HEK293 (cell line): ENCODE measurements around the gene DBX1.

Source experiments
- CTCF ChIA-PET: fragments of 350-600 bp; formaldehyde crosslinking; extraction: SDS; loops from one replicate; lab custom pipeline; 2021; ENCODE audit warnings: antibody characterized with exemption; lab: Yijun Ruan, JAX
- POLR2A ChIA-PET: fragments of 300-600 bp; formaldehyde crosslinking; extraction: SDS; loops from one replicate; lab custom pipeline; 2020; ENCODE audit warnings: antibody characterized with exemption, inconsistent platforms; lab: Yijun Ruan, JAX
- H3K27ac ChIP-seq: fragments of 200-500 bp; sonication (Bioruptor generic); 2 replicates; pipeline ENCODE4 v1.5.1; 2014; ENCODE audit warnings: low read depth, low read length, control low read depth, inconsistent platforms; ENCODE audit errors: extremely low read depth
- H3K36me3 ChIP-seq, 2 experiments: fragments of 200-500 bp in 1 of 2; sonication (Bioruptor generic) in 1 of 2; 1 replicate in 1 of 2; 2 replicates in 1 of 2; pipeline ENCODE4 v1.5.1; 2014 to 2017; ENCODE audit warnings: inconsistent platforms in 2 of 2, low read length in 2 of 2; ENCODE audit not compliant: control insufficient read depth in 2 of 2, insufficient read depth in 1 of 2
- H3K4me1 ChIP-seq: fragments of 200-500 bp; sonication (Bioruptor generic); 2 replicates; pipeline ENCODE4 v1.5.1; 2014; ENCODE audit warnings: mild to moderate bottlenecking, low read length, inconsistent platforms; ENCODE audit not compliant: control insufficient read depth, insufficient read depth
- H3K4me3 ChIP-seq: 2 replicates; pipeline ENCODE4 v1.5.1; 2011; ENCODE audit warnings: low read depth, mild to moderate bottlenecking, control low read depth, low read length, moderate library complexity
- H3K9me3 ChIP-seq: fragments of 200-500 bp; sonication (Bioruptor generic); 2 replicates; pipeline ENCODE4 v1.5.1; 2014; ENCODE audit warnings: low read depth, low read length, inconsistent platforms; ENCODE audit not compliant: control insufficient read depth, insufficient read depth
- BCL11B ChIP-seq: fragments of 450-650 bp; formaldehyde crosslinking; IDR thresholded peaks from 2 replicates; pipeline ENCODE4 v1.5.1; 2016; ENCODE audit warnings: low read depth, missing biosample characterization, missing genetic modification characterization
- KLF9 ChIP-seq: fragments of 450-650 bp; formaldehyde crosslinking; IDR thresholded peaks from 2 replicates; pipeline ENCODE4 v1.5.1; 2016; ENCODE audit warnings: missing biosample characterization, missing genetic modification characterization, low read depth
- SCRT2 ChIP-seq: fragments of 450-650 bp; formaldehyde crosslinking; IDR thresholded peaks from 2 replicates; pipeline ENCODE4 v1.5.1; 2016; ENCODE audit warnings: missing biosample characterization, missing genetic modification characterization
- WT1 ChIP-seq: fragments of 450-650 bp; formaldehyde crosslinking; IDR thresholded peaks from 2 replicates; pipeline ENCODE4 v1.5.1; 2016; ENCODE audit warnings: missing biosample characterization, missing genetic modification characterization
- ZNF23 ChIP-seq: fragments of 450-650 bp; formaldehyde crosslinking; IDR thresholded peaks from 2 replicates; pipeline ENCODE4 v1.5.1; 2016; ENCODE audit warnings: missing biosample characterization, missing genetic modification characterization, borderline replicate concordance
- ZNF510 ChIP-seq: fragments of 450-650 bp; formaldehyde crosslinking; IDR thresholded peaks from 2 replicates; pipeline ENCODE4 v1.5.1; 2018; ENCODE audit warnings: mild to moderate bottlenecking, missing genetic modification characterization, missing biosample characterization; ENCODE audit not compliant: insufficient replicate concordance
- ZNF521 ChIP-seq: fragments of 450-650 bp; formaldehyde crosslinking; IDR thresholded peaks from 2 replicates; pipeline ENCODE4 v1.5.1; 2017; ENCODE audit warnings: missing biosample characterization, mild to moderate bottlenecking, missing genetic modification characterization
- ZNF549 ChIP-seq: fragments of 450-650 bp; IDR thresholded peaks from 2 replicates; pipeline ENCODE4 v1.5.1; 2018; ENCODE audit warnings: missing biosample characterization, missing genetic modification characterization, mild to moderate bottlenecking, inconsistent platforms, moderate library complexity
- ZNF585B ChIP-seq: fragments of 450-650 bp; formaldehyde crosslinking; IDR thresholded peaks from 2 replicates; pipeline ENCODE4 v1.5.1; 2016; ENCODE audit warnings: missing biosample characterization, missing genetic modification characterization
- ZNF777 ChIP-seq: fragments of 450-650 bp; formaldehyde crosslinking; IDR thresholded peaks from 2 replicates; pipeline ENCODE4 v1.5.1; 2017; ENCODE audit warnings: missing biosample characterization, missing genetic modification characterization, borderline replicate concordance
- TF ChIP-seq, protein P1 (sequence below): fragments of 450-650 bp; formaldehyde crosslinking; IDR thresholded peaks from 2 replicates; pipeline ENCODE4 v1.5.1; 2017; ENCODE audit warnings: missing biosample characterization, missing genetic modification characterization
- TF ChIP-seq, protein P2 (sequence below): fragments of 450-650 bp; formaldehyde crosslinking; IDR thresholded peaks from 2 replicates; pipeline ENCODE4 v1.5.1; 2016; ENCODE audit warnings: missing biosample characterization, missing genetic modification characterization, low read depth
- TF ChIP-seq, protein P3 (sequence below): fragments of 450-650 bp; formaldehyde crosslinking; IDR thresholded peaks from 2 replicates; pipeline ENCODE4 v1.5.1; 2016; ENCODE audit warnings: missing biosample characterization, missing genetic modification characterization
- TF ChIP-seq, protein P4 (sequence below): fragments of 450-650 bp; formaldehyde crosslinking; IDR thresholded peaks from 2 replicates; pipeline ENCODE4 v1.5.1; 2017; ENCODE audit warnings: missing biosample characterization, missing genetic modification characterization
- TF ChIP-seq, protein P5 (sequence below): fragments of 450-650 bp; formaldehyde crosslinking; IDR thresholded peaks from 2 replicates; pipeline ENCODE4 v1.5.1; 2016; ENCODE audit warnings: missing biosample characterization, missing genetic modification characterization
- TF ChIP-seq, protein P6 (sequence below): fragments of 450-650 bp; IDR thresholded peaks from 2 replicates; pipeline ENCODE4 v1.5.1; 2018; ENCODE audit warnings: missing biosample characterization, missing genetic modification characterization
- TF ChIP-seq, protein P7 (sequence below): fragments of 450-650 bp; formaldehyde crosslinking; IDR thresholded peaks from 2 replicates; pipeline ENCODE4 v1.5.1; 2016; ENCODE audit warnings: missing biosample characterization, missing genetic modification characterization

Gene DBX1

DNA sequence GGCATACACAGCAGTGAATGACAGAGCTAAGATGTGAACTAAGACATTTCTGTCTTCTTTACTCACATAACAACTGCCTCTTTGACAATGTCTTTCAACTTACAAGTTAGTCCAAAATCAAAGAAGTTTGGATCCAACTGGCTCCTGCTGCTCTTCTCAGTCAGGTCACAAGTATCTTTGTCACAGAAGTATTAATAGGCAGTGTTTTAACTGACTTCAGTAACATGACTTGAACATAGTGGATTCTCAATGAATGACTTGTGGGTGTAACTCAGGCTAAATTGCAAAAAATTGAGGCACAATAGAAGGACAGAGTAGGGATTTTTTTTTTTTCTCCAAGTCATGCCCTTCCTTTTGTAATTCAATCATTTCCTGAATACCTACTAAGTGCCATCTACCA is 22.6 kb downstream of the DBX1 start (continued):
- TF ChIP-seq KLF9 (tag by site-specific recombination) (no peak), ZNF549 (tag by site-specific recombination) (no peak), WT1 (tag by site-specific recombination) (no peak), ZNF23 (tag by site-specific recombination) (no peak), ZNF585B (tag by site-specific recombination) (no peak)
- TF ChIP-seq, protein P1, sequence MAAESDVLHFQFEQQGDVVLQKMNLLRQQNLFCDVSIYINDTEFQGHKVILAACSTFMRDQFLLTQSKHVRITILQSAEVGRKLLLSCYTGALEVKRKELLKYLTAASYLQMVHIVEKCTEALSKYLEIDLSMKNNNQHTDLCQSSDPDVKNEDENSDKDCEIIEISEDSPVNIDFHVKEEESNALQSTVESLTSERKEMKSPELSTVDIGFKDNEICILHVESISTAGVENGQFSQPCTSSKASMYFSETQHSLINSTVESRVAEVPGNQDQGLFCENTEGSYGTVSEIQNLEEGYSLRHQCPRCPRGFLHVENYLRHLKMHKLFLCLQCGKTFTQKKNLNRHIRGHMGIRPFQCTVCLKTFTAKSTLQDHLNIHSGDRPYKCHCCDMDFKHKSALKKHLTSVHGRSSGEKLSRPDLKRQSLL (tag by site-specific recombination), result no peak
- TF ChIP-seq, protein P2, sequence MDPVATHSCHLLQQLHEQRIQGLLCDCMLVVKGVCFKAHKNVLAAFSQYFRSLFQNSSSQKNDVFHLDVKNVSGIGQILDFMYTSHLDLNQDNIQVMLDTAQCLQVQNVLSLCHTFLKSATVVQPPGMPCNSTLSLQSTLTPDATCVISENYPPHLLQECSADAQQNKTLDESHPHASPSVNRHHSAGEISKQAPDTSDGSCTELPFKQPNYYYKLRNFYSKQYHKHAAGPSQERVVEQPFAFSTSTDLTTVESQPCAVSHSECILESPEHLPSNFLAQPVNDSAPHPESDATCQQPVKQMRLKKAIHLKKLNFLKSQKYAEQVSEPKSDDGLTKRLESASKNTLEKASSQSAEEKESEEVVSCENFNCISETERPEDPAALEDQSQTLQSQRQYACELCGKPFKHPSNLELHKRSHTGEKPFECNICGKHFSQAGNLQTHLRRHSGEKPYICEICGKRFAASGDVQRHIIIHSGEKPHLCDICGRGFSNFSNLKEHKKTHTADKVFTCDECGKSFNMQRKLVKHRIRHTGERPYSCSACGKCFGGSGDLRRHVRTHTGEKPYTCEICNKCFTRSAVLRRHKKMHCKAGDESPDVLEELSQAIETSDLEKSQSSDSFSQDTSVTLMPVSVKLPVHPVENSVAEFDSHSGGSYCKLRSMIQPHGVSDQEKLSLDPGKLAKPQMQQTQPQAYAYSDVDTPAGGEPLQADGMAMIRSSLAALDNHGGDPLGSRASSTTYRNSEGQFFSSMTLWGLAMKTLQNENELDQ, result no peak
- TF ChIP-seq, all 188 proteins: peak for 0

DNA sequence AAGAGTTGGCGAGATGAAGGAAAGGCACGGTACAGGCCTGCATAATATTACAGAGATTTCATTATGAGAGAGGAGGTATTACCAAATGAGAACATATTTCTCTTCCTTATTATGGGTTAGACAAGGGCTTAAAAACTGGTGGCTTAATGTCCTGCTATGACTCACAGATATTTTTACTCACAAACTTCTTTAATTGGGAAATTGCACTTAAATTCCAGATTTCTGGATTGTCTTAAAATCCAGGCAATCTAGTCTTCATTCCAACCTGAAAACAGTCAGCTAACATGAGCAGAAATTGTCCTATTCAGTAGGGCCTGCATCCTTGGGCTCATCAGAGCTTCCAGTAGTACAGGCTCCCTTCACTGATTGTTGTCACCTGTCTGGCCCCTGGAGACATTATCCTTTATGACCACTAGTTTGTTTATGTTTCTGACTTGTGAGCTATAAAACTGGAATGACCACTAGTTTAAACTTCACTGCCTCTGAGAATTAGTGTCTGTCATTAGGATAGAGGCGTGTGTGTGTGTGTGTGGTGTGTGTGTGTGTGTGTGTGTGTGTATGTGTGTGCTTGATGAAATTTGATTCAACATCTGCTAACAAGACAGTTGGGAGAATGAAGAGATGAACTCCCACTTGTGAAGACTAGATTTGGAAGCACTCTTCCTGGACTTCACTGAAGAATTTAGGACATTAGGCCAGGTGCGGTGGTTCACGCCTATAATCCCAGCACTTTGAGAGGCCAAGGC is 25.1 kb downstream of the DBX1 start:
- Histone ChIP-seq H3K36me3 (no peaks in the 10 kb centered on the region), H3K9me3 (no peaks in the 10 kb centered on the region), H3K4me3 (no peak overlapping the region), H3K4me1 (no peaks in the 10 kb centered on the region), H3K27ac (no peak overlapping the region)
- ChIA-PET CTCF (interaction anchor here (0.6 to 6.9 kb wide), 10 partner anchors 20 to 1058 kb away, joined by 3 to 52 read pairs (median 4); no protein-coding TSS in a partner anchor), POLR2A (no interaction called here)
- TF ChIP-seq, protein P3, sequence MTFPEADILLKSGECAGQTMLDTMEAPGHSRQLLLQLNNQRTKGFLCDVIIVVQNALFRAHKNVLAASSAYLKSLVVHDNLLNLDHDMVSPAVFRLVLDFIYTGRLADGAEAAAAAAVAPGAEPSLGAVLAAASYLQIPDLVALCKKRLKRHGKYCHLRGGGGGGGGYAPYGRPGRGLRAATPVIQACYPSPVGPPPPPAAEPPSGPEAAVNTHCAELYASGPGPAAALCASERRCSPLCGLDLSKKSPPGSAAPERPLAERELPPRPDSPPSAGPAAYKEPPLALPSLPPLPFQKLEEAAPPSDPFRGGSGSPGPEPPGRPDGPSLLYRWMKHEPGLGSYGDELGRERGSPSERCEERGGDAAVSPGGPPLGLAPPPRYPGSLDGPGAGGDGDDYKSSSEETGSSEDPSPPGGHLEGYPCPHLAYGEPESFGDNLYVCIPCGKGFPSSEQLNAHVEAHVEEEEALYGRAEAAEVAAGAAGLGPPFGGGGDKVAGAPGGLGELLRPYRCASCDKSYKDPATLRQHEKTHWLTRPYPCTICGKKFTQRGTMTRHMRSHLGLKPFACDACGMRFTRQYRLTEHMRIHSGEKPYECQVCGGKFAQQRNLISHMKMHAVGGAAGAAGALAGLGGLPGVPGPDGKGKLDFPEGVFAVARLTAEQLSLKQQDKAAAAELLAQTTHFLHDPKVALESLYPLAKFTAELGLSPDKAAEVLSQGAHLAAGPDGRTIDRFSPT (tag by site-specific recombination), result 0 out of 2 replicates have a peak, but pooled peaks have one; percentile 51
- TF ChIP-seq, protein P4, sequence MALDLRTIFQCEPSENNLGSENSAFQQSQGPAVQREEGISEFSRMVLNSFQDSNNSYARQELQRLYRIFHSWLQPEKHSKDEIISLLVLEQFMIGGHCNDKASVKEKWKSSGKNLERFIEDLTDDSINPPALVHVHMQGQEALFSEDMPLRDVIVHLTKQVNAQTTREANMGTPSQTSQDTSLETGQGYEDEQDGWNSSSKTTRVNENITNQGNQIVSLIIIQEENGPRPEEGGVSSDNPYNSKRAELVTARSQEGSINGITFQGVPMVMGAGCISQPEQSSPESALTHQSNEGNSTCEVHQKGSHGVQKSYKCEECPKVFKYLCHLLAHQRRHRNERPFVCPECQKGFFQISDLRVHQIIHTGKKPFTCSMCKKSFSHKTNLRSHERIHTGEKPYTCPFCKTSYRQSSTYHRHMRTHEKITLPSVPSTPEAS (tag by site-specific recombination), result peak; percentile 69
- TF ChIP-seq, protein P5, sequence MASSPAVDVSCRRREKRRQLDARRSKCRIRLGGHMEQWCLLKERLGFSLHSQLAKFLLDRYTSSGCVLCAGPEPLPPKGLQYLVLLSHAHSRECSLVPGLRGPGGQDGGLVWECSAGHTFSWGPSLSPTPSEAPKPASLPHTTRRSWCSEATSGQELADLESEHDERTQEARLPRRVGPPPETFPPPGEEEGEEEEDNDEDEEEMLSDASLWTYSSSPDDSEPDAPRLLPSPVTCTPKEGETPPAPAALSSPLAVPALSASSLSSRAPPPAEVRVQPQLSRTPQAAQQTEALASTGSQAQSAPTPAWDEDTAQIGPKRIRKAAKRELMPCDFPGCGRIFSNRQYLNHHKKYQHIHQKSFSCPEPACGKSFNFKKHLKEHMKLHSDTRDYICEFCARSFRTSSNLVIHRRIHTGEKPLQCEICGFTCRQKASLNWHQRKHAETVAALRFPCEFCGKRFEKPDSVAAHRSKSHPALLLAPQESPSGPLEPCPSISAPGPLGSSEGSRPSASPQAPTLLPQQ (tag by site-specific recombination), result no peak

DNA sequence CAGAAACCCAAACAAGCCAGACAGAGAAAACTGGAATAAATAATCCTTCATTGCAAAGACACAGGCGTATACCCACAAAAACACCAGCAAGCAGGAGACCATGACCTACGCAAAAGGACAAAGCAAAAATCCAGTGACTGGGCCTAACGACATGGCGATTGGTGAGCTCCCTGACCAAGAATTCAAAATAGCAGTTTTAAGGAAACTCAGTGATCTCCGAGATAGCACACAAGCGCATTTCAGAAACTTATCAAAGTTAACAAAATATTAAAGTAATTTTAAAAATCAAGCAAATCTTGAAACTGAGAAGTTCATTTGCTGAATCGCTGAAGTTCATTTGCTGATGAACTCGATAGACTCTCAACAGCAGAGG is 27.6 kb downstream of the DBX1 start:
- POLR2A ChIA-PET, result no interaction called here
- H3K4me3 ChIP-seq, result no peak overlapping the region
- no peaks in the 10 kb centered on the region for H3K9me3 ChIP-seq
- TF ChIP-seq, protein P6, sequence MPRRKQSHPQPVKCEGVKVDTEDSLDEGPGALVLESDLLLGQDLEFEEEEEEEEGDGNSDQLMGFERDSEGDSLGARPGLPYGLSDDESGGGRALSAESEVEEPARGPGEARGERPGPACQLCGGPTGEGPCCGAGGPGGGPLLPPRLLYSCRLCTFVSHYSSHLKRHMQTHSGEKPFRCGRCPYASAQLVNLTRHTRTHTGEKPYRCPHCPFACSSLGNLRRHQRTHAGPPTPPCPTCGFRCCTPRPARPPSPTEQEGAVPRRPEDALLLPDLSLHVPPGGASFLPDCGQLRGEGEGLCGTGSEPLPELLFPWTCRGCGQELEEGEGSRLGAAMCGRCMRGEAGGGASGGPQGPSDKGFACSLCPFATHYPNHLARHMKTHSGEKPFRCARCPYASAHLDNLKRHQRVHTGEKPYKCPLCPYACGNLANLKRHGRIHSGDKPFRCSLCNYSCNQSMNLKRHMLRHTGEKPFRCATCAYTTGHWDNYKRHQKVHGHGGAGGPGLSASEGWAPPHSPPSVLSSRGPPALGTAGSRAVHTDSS (tag by site-specific recombination), result no peak
- TF ChIP-seq ZNF521 (tag by site-specific recombination) (no peak), SCRT2 (tag by site-specific recombination) (no peak), BCL11B (tag by site-specific recombination) (no peak), ZNF777 (tag by site-specific recombination) (no peak), ZNF510 (tag by site-specific recombination) (no peak)
- TF ChIP-seq, protein P7, sequence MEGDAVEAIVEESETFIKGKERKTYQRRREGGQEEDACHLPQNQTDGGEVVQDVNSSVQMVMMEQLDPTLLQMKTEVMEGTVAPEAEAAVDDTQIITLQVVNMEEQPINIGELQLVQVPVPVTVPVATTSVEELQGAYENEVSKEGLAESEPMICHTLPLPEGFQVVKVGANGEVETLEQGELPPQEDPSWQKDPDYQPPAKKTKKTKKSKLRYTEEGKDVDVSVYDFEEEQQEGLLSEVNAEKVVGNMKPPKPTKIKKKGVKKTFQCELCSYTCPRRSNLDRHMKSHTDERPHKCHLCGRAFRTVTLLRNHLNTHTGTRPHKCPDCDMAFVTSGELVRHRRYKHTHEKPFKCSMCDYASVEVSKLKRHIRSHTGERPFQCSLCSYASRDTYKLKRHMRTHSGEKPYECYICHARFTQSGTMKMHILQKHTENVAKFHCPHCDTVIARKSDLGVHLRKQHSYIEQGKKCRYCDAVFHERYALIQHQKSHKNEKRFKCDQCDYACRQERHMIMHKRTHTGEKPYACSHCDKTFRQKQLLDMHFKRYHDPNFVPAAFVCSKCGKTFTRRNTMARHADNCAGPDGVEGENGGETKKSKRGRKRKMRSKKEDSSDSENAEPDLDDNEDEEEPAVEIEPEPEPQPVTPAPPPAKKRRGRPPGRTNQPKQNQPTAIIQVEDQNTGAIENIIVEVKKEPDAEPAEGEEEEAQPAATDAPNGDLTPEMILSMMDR (tag by site-specific recombination), result 0 out of 2 replicates have a peak, but pooled peaks have one; percentile 4
- H3K4me1 ChIP-seq, result no peaks in the 10 kb centered on the region
- CTCF ChIA-PET, result interaction anchor here (0.6 to 6.9 kb wide), 47 partner anchors 9 to 846 kb away, joined by 3 to 52 read pairs (median 5); no protein-coding TSS in a partner anchor
- H3K27ac ChIP-seq, result no peak overlapping the region
- no peaks in the 10 kb centered on the region for H3K36me3 ChIP-seq
